Measurements from ENCODE around the gene RALB. TPM values are rescaled to one million over a fixed set of nuclear protein-coding genes. Genes with fewer than 3 reads are reported as not detected.

The RALB gene
- total and polyA plus RNA-seq, 2 donors from 2014 or later: 58.5 to 64.5 TPM

- no peak for FAIRE-seq
Measured at GRCh38 chr2:120206022-120206581, 46.5 kb upstream of the RALB start.

GRCh38 chr2:120208381-120209353 lies 44.0 kb upstream of the RALB start:
- TF ChIP-seq CTCF (IDR thresholded peaks at IDR 0.05; ENCODE audit: borderline replicate concordance, extremely low read depth, insufficient read depth): no peak
- no peak overlapping the region for H3K4me3 ChIP-seq (ENCODE audit: low read length in 3 of 3)
- peaks cover 0 to 3% (median 2%) of the 10 kb centered on the region in 3 donors for H3K4me1 ChIP-seq (ENCODE audit: control insufficient read depth in 2 of 3, insufficient read depth in 2 of 3, low read depth in 1 of 3, low read length in 3 of 3)
- H3K36me3 ChIP-seq (ENCODE audit: control insufficient read depth in 2 of 3, insufficient read depth in 3 of 3, low read length in 3 of 3): no peaks in the 10 kb centered on the region
- H3K27me3 ChIP-seq (ENCODE audit: control insufficient read depth, insufficient read depth, low read length): no peaks in the 10 kb centered on the region
- H3K9me3 ChIP-seq (ENCODE audit: control insufficient read depth in 2 of 3, insufficient read depth in 1 of 3, low read length in 3 of 3): no peaks in the 10 kb centered on the region
- intact Hi-C loops (cut with DNase I): no loop called here
- H3K9ac ChIP-seq (ENCODE audit: low read length in 3 of 3): no peak overlapping the region
- FAIRE-seq (no peak), DNase-seq (no peak)
- H3K27ac ChIP-seq (ENCODE audit: low read depth in 2 of 2, low read length in 2 of 2): no peak overlapping the region

More at GRCh38 chr2:120206022-120206581, 46.5 kb upstream of the RALB start:
- DNase-seq: no peak
- no peak overlapping the region for H3K27ac ChIP-seq (ENCODE audit: low read depth in 2 of 2, low read length in 2 of 2)
- peaks cover 0 to 5% (median 3%) of the 10 kb centered on the region in 3 donors for H3K4me1 ChIP-seq (ENCODE audit: control insufficient read depth in 2 of 3, insufficient read depth in 2 of 3, low read depth in 1 of 3, low read length in 3 of 3)
- TF ChIP-seq CTCF (IDR thresholded peaks at IDR 0.05; ENCODE audit: borderline replicate concordance, extremely low read depth, insufficient read depth): peak; percentile 8
- no peaks in the 10 kb centered on the region for H3K36me3 ChIP-seq (ENCODE audit: control insufficient read depth in 2 of 3, insufficient read depth in 3 of 3, low read length in 3 of 3)
- no peaks in the 10 kb centered on the region for H3K9me3 ChIP-seq (ENCODE audit: control insufficient read depth in 2 of 3, insufficient read depth in 1 of 3, low read length in 3 of 3)
- no peak overlapping the region for H3K4me3 ChIP-seq (ENCODE audit: low read length in 3 of 3)
- H3K9ac ChIP-seq (ENCODE audit: low read length in 3 of 3): no peak overlapping the region
- intact Hi-C loops (cut with DNase I): no loop called here
- no peaks in the 10 kb centered on the region for H3K27me3 ChIP-seq (ENCODE audit: control insufficient read depth, insufficient read depth, low read length)

- H3K36me3 ChIP-seq (ENCODE audit: control insufficient read depth in 2 of 3, insufficient read depth in 3 of 3, low read length in 3 of 3): no peaks in the 10 kb centered on the region
- no peak overlapping the region for H3K27ac ChIP-seq (ENCODE audit: low read depth in 2 of 2, low read length in 2 of 2)
- no peak for TF ChIP-seq CTCF (IDR thresholded peaks at IDR 0.05; ENCODE audit: borderline replicate concordance, extremely low read depth, insufficient read depth)
- H3K9me3 ChIP-seq (ENCODE audit: control insufficient read depth in 2 of 3, insufficient read depth in 1 of 3, low read length in 3 of 3): no peaks in the 10 kb centered on the region
- H3K4me1 ChIP-seq (ENCODE audit: control insufficient read depth in 2 of 3, insufficient read depth in 2 of 3, low read depth in 1 of 3, low read length in 3 of 3): no peaks in the 10 kb centered on the region
- no peak overlapping the region for H3K9ac ChIP-seq (ENCODE audit: low read length in 3 of 3)
- DNase-seq (peak in 1 of 5 donors; percentile 58), FAIRE-seq (no peak)
- intact Hi-C loops (cut with DNase I): no loop called here
- no peaks in the 10 kb centered on the region for H3K27me3 ChIP-seq (ENCODE audit: control insufficient read depth, insufficient read depth, low read length)
- no peak overlapping the region for H3K4me3 ChIP-seq (ENCODE audit: low read length in 3 of 3)
Measured at GRCh38 chr2:120209427-120210269, 43.0 kb upstream of the RALB start.

Data from kidney (tissue), 14 donors.